Measurements from ENCODE around the gene TUSC2.

TUSC2 gene

GRCh38 chr3:50353245-50354004, 25.4 kb upstream of the TUSC2 start:
- no peak overlapping the region for H3K4me3 ChIP-seq (ENCODE audit: low read length)
- no peak overlapping the region for H3K27ac ChIP-seq (ENCODE audit: low read length)
- H3K9me3 ChIP-seq (ENCODE audit: control insufficient read depth, low read depth, low read length) = no peaks in the 10 kb centered on the region
- no peaks in the 10 kb centered on the region for H3K27me3 ChIP-seq (ENCODE audit: control insufficient read depth, insufficient read depth, low read length)
- peaks cover 12% of the 10 kb centered on the region for H3K4me1 ChIP-seq (ENCODE audit: control insufficient read depth, low read depth, low read length)
- H3K36me3 ChIP-seq (ENCODE audit: control insufficient read depth, low read depth, low read length) = peaks cover 22% of the 10 kb centered on the region
- H3K9ac ChIP-seq (ENCODE audit: low read length) = no peak overlapping the region

- Histone ChIP-seq H3K4me1 (ENCODE audit: control insufficient read depth, low read depth, low read length) (peaks cover 9% of the 10 kb centered on the region), H3K9ac (ENCODE audit: low read length) (no peak overlapping the region), H3K9me3 (ENCODE audit: control insufficient read depth, low read depth, low read length) (no peaks in the 10 kb centered on the region), H3K36me3 (ENCODE audit: control insufficient read depth, low read depth, low read length) (peaks cover 22% of the 10 kb centered on the region), H3K27me3 (ENCODE audit: control insufficient read depth, insufficient read depth, low read length) (no peaks in the 10 kb centered on the region), H3K4me3 (ENCODE audit: low read length) (no peak overlapping the region), H3K27ac (ENCODE audit: low read length) (no peak overlapping the region)
Observed at GRCh38 chr3:50352781-50353180, 24.8 kb upstream of the TUSC2 start.

GRCh38 chr3:50351323-50351697, 23.3 kb upstream of the TUSC2 start:
- H3K27ac ChIP-seq (ENCODE audit: low read length) = no peak overlapping the region
- H3K9ac ChIP-seq (ENCODE audit: low read length) = no peak overlapping the region
- peak overlapping the region; percentile 96 for H3K4me3 ChIP-seq (ENCODE audit: low read length)
- peaks cover 19% of the 10 kb centered on the region for H3K36me3 ChIP-seq (ENCODE audit: control insufficient read depth, low read depth, low read length)
- peaks cover 8% of the 10 kb centered on the region for H3K4me1 ChIP-seq (ENCODE audit: control insufficient read depth, low read depth, low read length)
- H3K9me3 ChIP-seq (ENCODE audit: control insufficient read depth, low read depth, low read length) = no peaks in the 10 kb centered on the region
- H3K27me3 ChIP-seq (ENCODE audit: control insufficient read depth, insufficient read depth, low read length) = peaks cover 4% of the 10 kb centered on the region

- Histone ChIP-seq H3K27ac (ENCODE audit: low read length) (no peak within 1 kb of the TSS), H3K9me3 (ENCODE audit: control insufficient read depth, low read depth, low read length) (no peaks in the 10 kb centered on the region), H3K4me1 (ENCODE audit: control insufficient read depth, low read depth, low read length) (peaks cover 8% of the 10 kb centered on the region), H3K4me3 (ENCODE audit: low read length) (peak within 1 kb of the TSS; percentile 96), H3K9ac (ENCODE audit: low read length) (peak within 1 kb of the TSS; percentile 49), H3K27me3 (ENCODE audit: control insufficient read depth, insufficient read depth, low read length) (peaks cover 9% of the 10 kb centered on the region), H3K36me3 (ENCODE audit: control insufficient read depth, low read depth, low read length) (peaks cover 19% of the 10 kb centered on the region)
Observed at GRCh38 chr3:50350527-50351322, 22.7 kb upstream of the TUSC2 start, which contains the start of the genes CYB561D2 and NPRL2. Gene CYB561D2 (plus strand): TSS chr3:50350862. CDS start chr3:50351434, 572 bp downstream. Gene NPRL2 (minus strand): TSS chr3:50350775. CDS start chr3:50350652, 123 bp downstream.

DNA sequence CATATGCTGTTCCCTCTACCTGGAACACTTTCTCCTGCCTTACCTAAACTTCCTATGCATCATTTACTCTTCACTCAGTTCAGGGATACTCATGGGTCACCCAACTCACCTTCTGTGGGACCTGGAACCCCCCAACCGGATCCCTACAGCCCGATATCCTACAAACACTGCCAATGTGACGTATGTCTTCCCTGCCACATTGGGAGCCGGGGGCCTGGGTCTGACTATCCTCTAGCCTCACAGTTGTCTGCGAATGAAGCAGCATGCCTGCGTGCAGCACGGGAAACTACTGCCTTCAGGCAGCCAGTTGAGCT, 22.1 kb upstream of the TUSC2 start:
- Histone ChIP-seq H3K9ac (ENCODE audit: low read length) (peak overlapping the region; percentile 49), H3K27ac (ENCODE audit: low read length) (no peak overlapping the region), H3K4me3 (ENCODE audit: low read length) (peak overlapping the region; percentile 96), H3K4me1 (ENCODE audit: control insufficient read depth, low read depth, low read length) (peaks cover 8% of the 10 kb centered on the region), H3K36me3 (ENCODE audit: control insufficient read depth, low read depth, low read length) (peaks cover 18% of the 10 kb centered on the region), H3K9me3 (ENCODE audit: control insufficient read depth, low read depth, low read length) (no peaks in the 10 kb centered on the region), H3K27me3 (ENCODE audit: control insufficient read depth, insufficient read depth, low read length) (peaks cover 11% of the 10 kb centered on the region)

DNA sequence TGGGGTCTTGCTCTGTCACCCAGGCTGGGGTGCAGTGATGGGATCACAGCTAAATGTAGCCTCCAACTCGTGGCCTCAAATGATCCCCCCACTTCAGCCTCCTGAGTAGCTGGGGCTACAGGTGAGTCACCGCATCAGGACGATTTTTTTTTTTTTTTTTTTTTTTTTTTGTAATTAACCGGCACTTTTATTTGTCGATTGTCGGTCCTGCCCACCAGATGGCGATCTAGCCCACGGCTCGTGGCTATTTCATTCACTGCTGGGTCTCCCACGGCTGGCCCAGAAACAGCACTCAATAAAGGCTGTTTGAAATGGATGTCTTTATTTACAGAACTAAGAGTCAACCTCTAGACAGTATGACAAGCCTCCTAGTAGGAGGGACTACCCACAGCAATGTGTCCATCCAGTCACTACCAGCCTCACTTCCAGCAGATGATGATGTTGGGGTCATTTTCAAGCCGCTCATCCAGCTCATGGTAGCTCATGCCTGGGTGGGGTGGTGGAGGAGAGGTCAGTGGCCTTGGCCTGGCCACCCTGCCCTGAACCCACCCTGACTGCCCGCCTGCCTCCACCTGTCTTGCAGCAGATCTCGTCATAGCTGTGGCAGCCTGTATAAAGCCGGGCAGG, 19.3 kb upstream of the TUSC2 start:
- H3K4me1 ChIP-seq (ENCODE audit: control insufficient read depth, low read depth, low read length) = peaks cover 8% of the 10 kb centered on the region
- peaks cover 30% of the 10 kb centered on the region for H3K27me3 ChIP-seq (ENCODE audit: control insufficient read depth, insufficient read depth, low read length)
- H3K27ac ChIP-seq (ENCODE audit: low read length) = no peak overlapping the region
- H3K9me3 ChIP-seq (ENCODE audit: control insufficient read depth, low read depth, low read length) = no peaks in the 10 kb centered on the region
- no peaks in the 10 kb centered on the region for H3K36me3 ChIP-seq (ENCODE audit: control insufficient read depth, low read depth, low read length)
- no peak overlapping the region for H3K4me3 ChIP-seq (ENCODE audit: low read length)
- no peak overlapping the region for H3K9ac ChIP-seq (ENCODE audit: low read length)

DNA sequence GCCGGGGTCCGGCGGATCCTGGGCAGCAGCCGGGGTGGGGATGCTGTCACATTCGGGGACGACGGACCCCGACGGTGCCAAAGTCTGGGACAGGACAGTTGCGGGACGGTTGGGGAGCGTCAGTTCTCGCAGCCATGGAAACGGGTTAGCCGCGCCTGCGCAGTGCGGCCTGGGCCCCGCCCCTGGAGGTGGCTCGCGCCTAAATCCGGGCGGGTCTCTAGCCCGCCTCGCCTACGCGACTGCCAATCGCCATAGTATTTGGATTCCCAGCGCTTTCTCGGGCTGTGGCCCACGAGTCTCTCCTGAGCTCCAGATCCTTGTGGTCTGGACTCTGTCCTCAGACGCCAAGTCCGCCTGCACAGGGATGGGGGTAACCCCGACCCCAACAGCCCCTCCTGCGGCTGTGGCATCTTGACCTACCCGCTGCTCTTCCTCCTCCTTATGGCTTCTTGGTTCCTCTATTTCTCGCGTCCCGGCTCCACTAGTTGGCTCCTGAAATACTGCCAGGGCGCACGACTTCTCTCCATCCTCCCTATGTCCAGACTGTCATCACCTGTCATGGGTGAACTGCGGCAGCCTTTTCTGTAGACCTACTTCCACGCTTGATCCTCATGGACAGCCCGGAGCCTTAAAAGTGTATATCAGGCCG, 17.7 kb upstream of the TUSC2 start, which contains the start of gene ZMYND10:
ZMYND10 (minus strand) TSS at position 147 of the 649 bp plus-strand sequence. CDS start 153 bp downstream, outside the sequence.
- Histone ChIP-seq H3K9ac (ENCODE audit: low read length) (no peak within 1 kb of the TSS), H3K27me3 (ENCODE audit: control insufficient read depth, insufficient read depth, low read length) (peaks cover 45% of the 10 kb centered on the region), H3K27ac (ENCODE audit: low read length) (no peak within 1 kb of the TSS), H3K9me3 (ENCODE audit: control insufficient read depth, low read depth, low read length) (no peaks in the 10 kb centered on the region), H3K4me1 (ENCODE audit: control insufficient read depth, low read depth, low read length) (peaks cover 4% of the 10 kb centered on the region), H3K4me3 (ENCODE audit: low read length) (peak within 1 kb of the TSS; percentile 53), H3K36me3 (ENCODE audit: control insufficient read depth, low read depth, low read length) (no peaks in the 10 kb centered on the region)

DNA sequence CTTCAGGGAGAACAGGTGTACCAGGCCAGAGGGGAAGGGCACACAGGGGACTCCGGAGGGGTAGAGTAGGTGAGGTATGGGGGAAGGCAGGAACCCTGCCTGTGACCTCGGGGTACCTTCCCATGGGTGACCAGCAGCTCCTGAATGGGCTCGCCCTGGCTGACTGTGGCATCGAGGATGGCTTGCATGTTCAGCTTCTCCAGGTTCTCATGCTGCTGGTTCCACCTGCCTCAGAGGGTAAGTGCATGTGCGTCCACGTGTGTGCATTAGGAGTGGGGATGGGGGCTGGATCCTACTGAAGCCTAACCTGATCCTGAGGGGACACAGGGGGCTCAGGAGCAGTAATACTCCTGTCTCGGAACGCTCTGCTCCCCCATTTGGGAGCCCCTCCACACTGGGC, 17.0 kb upstream of the TUSC2 start:
- H3K4me1 ChIP-seq (ENCODE audit: control insufficient read depth, low read depth, low read length) = peaks cover under 1% of the 10 kb centered on the region
- peaks cover 52% of the 10 kb centered on the region for H3K27me3 ChIP-seq (ENCODE audit: control insufficient read depth, insufficient read depth, low read length)
- peak overlapping the region; percentile 53 for H3K4me3 ChIP-seq (ENCODE audit: low read length)
- H3K9ac ChIP-seq (ENCODE audit: low read length) = no peak overlapping the region
- H3K9me3 ChIP-seq (ENCODE audit: control insufficient read depth, low read depth, low read length) = no peaks in the 10 kb centered on the region
- no peaks in the 10 kb centered on the region for H3K36me3 ChIP-seq (ENCODE audit: control insufficient read depth, low read depth, low read length)
- no peak overlapping the region for H3K27ac ChIP-seq (ENCODE audit: low read length)

GRCh38 chr3:50342813-50343633, 15.0 kb upstream of the TUSC2 start:
- Histone ChIP-seq H3K27me3 (ENCODE audit: control insufficient read depth, insufficient read depth, low read length) (peaks cover 71% of the 10 kb centered on the region), H3K36me3 (ENCODE audit: control insufficient read depth, low read depth, low read length) (no peaks in the 10 kb centered on the region), H3K9me3 (ENCODE audit: control insufficient read depth, low read depth, low read length) (no peaks in the 10 kb centered on the region), H3K4me3 (ENCODE audit: low read length) (no peak overlapping the region), H3K27ac (ENCODE audit: low read length) (no peak overlapping the region), H3K9ac (ENCODE audit: low read length) (no peak overlapping the region), H3K4me1 (ENCODE audit: control insufficient read depth, low read depth, low read length) (no peaks in the 10 kb centered on the region)

GRCh38 chr3:50341996-50342650, 14.1 kb upstream of the TUSC2 start:
- Histone ChIP-seq H3K4me1 (ENCODE audit: control insufficient read depth, low read depth, low read length) (no peaks in the 10 kb centered on the region), H3K27me3 (ENCODE audit: control insufficient read depth, insufficient read depth, low read length) (peaks cover 71% of the 10 kb centered on the region), H3K27ac (ENCODE audit: low read length) (no peak overlapping the region), H3K9ac (ENCODE audit: low read length) (no peak overlapping the region), H3K4me3 (ENCODE audit: low read length) (no peak overlapping the region), H3K9me3 (ENCODE audit: control insufficient read depth, low read depth, low read length) (no peaks in the 10 kb centered on the region), H3K36me3 (ENCODE audit: control insufficient read depth, low read depth, low read length) (no peaks in the 10 kb centered on the region)
